Measurements from ENCODE around the gene PHAF1. TPM values are rescaled to one million over a fixed set of nuclear protein-coding genes. Genes with fewer than 3 reads are reported as not detected.

The PHAF1 gene
- total and polyA plus RNA-seq, 2 of the 13 experiments (the other 11 are each of a cell fraction or from before 2014, with no cell fraction given), result 48.3 to 174 TPM

DNA sequence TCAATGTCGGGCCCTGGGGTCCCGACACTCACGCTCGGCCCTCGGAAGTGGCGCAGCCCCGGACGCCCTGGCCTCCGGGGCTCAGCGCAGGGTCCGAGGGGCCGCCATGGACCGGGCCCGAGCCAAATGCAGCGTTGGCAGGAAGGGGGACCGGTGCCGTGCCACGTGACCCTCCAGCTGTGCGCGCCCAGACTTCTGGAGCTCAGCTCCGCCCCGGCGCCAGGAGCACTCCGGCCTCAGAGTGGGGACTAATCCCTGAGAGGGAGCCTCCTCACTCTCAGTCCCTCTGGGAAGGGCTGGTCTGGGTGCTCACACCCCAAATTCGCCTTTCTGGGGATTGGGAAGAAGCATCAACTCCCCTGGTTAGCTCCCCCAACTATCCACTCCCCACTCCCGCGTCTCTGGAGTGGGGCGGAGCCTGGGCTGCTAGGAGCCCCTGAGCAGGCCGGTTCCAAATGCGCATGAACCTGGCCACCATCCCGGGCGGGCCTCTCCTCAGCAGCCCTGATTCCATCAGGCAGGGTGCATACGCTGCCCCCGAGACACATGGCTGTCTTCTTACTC, 41.2 kb downstream of the PHAF1 start, which contains the start of gene B3GNT9 (continued):
- no peak for TF ChIP-seq ZNF503 (CRISPR knock-in tag; IDR thresholded peaks at IDR 0.05)
- TF ChIP-seq SMYD3 (CRISPR knock-in tag; IDR thresholded peaks at IDR 0.05), result peak; percentile 73; the same call in 1 of the 2 replicates
- peak; percentile 24; the same call in 1 of the 2 replicates for TF ChIP-seq BCL6 (CRISPR knock-in tag; IDR thresholded peaks at IDR 0.05)
- TF ChIP-seq YY1 (IDR thresholded peaks at IDR 0.05; ENCODE audit: insufficient read depth, insufficient replicate concordance, low read depth, low read length), result peak; percentile 47
- TF ChIP-seq CAMTA2 (CRISPR knock-in tag; IDR thresholded peaks at IDR 0.05; ENCODE audit: borderline replicate concordance), result peak; percentile 56; the same call in 1 of the 2 replicates
- TF ChIP-seq BCLAF1 (IDR thresholded peaks at IDR 0.05), result no peak
- TF ChIP-seq THAP9 (CRISPR knock-in tag; IDR thresholded peaks at IDR 0.05; ENCODE audit: borderline replicate concordance), result peak; percentile 71; the same call in 1 of the 2 replicates
- no peak for TF ChIP-seq HNF4A (CRISPR knock-in tag; IDR thresholded peaks at IDR 0.05)
- no peak for TF ChIP-seq KDM5A (IDR thresholded peaks at IDR 0.05; ENCODE audit: borderline replicate concordance, low read length)
- peak; percentile 93 for TF ChIP-seq IKZF4 (CRISPR knock-in tag; IDR thresholded peaks at IDR 0.05; ENCODE audit: borderline replicate concordance, low read depth, not compliant biosample characterization)
- TF ChIP-seq ZNF496 (CRISPR knock-in tag; IDR thresholded peaks at IDR 0.05; ENCODE audit: insufficient replicate concordance), result no peak
- TF ChIP-seq, protein P1, sequence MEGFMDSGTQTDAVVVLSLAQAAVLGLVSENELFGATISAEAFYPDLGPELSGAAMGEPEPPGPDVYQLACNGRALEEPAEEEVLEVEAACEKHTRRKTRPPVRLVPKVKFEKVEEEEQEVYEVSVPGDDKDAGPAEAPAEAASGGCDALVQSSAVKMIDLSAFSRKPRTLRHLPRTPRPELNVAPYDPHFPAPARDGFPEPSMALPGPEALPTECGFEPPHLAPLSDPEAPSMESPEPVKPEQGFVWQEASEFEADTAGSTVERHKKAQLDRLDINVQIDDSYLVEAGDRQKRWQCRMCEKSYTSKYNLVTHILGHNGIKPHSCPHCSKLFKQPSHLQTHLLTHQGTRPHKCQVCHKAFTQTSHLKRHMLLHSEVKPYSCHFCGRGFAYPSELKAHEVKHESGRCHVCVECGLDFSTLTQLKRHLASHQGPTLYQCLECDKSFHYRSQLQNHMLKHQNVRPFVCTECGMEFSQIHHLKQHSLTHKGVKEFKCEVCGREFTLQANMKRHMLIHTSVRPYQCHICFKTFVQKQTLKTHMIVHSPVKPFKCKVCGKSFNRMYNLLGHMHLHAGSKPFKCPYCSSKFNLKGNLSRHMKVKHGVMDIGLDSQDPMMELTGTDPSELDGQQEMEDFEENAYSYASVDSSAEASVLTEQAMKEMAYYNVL (CRISPR knock-in tag; IDR thresholded peaks at IDR 0.05; ENCODE audit: borderline replicate concordance), result 0 out of 2 replicates have a peak, but pooled peaks have one; percentile 15
- 0 out of 2 replicates have a peak, but pooled peaks have one; percentile 18 for TF ChIP-seq CSRNP1 (CRISPR knock-in tag; IDR thresholded peaks at IDR 0.05)
- TF ChIP-seq ZFP41 (CRISPR knock-in tag; IDR thresholded peaks at IDR 0.05; ENCODE audit: borderline replicate concordance), result peak; percentile 94

Data from HepG2 (cell line).